ENCODE measurements around the gene NUDT10. TPM values are rescaled to one million over a fixed set of nuclear protein-coding genes. Genes with fewer than 3 reads are reported as not detected.

Gene NUDT10
- total RNA-seq, 1 donor from 2014 or later = 31.3 TPM

- Mint-ChIP-seq H3K9me3 (peaks cover 5% of the 10 kb centered on the region), H3K4me3 (no peak overlapping the region), H3K36me3 (no peaks in the 10 kb centered on the region), H3K4me1 (peaks cover 19% of the 10 kb centered on the region), H3K27me3 (ENCODE audit: insufficient read depth, low read depth) (peaks cover 2% of the 10 kb centered on the region), H3K27ac (no peak overlapping the region)
- H3K9me3 ChIP-seq (ENCODE audit: low read depth) = no peaks in the 10 kb centered on the region
- no peak overlapping the region for H3K4me3 ChIP-seq
- no peaks in the 10 kb centered on the region for H3K27me3 ChIP-seq
- no peak for TF ChIP-seq EZH2phosphoT487 (IDR thresholded peaks at IDR 0.05)
- TF ChIP-seq CTCF (IDR thresholded peaks at IDR 0.05) = peak; percentile 60
- H3K36me3 ChIP-seq = no peaks in the 10 kb centered on the region
- H3K27ac ChIP-seq = no peak overlapping the region
- DNase-seq (ENCODE audit: low spot score) = peak; percentile 71
- H3K4me1 ChIP-seq = no peaks in the 10 kb centered on the region
- H3K4me2 ChIP-seq = no peak overlapping the region
- H3K9ac ChIP-seq = no peak overlapping the region
- peaks cover 12% of the 10 kb centered on the region for H3K79me2 ChIP-seq (ENCODE audit: low read depth)
- no peaks in the 10 kb centered on the region for H3F3A ChIP-seq (ENCODE audit: low read depth)
- H2AFZ ChIP-seq (replicated peaks) = no peak overlapping the region
- H4K20me1 ChIP-seq (ENCODE audit: low read depth) = no peaks in the 10 kb centered on the region
Measured at GRCh38 chrX:51336584-51336983, 4.0 kb downstream of the NUDT10 start.

GRCh38 chrX:51361251-51361650 lies 28.6 kb downstream of the NUDT10 start:
- Mint-ChIP-seq H3K9me3 (peaks cover 20% of the 10 kb centered on the region), H3K27ac (no peak overlapping the region), H3K4me1 (no peaks in the 10 kb centered on the region), H3K27me3 (ENCODE audit: insufficient read depth, low read depth) (peaks cover 7% of the 10 kb centered on the region), H3K36me3 (no peaks in the 10 kb centered on the region), H3K4me3 (no peak overlapping the region)
- H3K27ac ChIP-seq = no peak overlapping the region
- H3K4me2 ChIP-seq = no peak overlapping the region
- no peaks in the 10 kb centered on the region for H3K27me3 ChIP-seq
- H3K36me3 ChIP-seq = no peaks in the 10 kb centered on the region
- H4K20me1 ChIP-seq (ENCODE audit: low read depth) = no peaks in the 10 kb centered on the region
- H2AFZ ChIP-seq (replicated peaks) = no peak overlapping the region
- H3K9me3 ChIP-seq (ENCODE audit: low read depth) = no peaks in the 10 kb centered on the region
- H3K4me3 ChIP-seq = no peak overlapping the region
- TF ChIP-seq CTCF (IDR thresholded peaks at IDR 0.05) (no peak), EZH2 (IDR thresholded peaks at IDR 0.05) (no peak), EZH2phosphoT487 (IDR thresholded peaks at IDR 0.05) (no peak)
- no peaks in the 10 kb centered on the region for H3F3A ChIP-seq (ENCODE audit: low read depth)
- H3K4me1 ChIP-seq = no peaks in the 10 kb centered on the region
- DNase-seq (ENCODE audit: low spot score) = peak; percentile 51
- H3K79me2 ChIP-seq (ENCODE audit: low read depth) = no peaks in the 10 kb centered on the region
- H3K9ac ChIP-seq = no peak overlapping the region

GRCh38 chrX:51376672-51377071 lies 44.0 kb downstream of the NUDT10 start:
- Histone ChIP-seq H3K27ac (no peak overlapping the region), H3K9ac (no peak overlapping the region), H3K4me2 (no peak overlapping the region), H3K4me1 (no peaks in the 10 kb centered on the region), H3F3A (ENCODE audit: low read depth) (no peaks in the 10 kb centered on the region), H2AFZ (replicated peaks) (no peak overlapping the region), H3K4me3 (no peak overlapping the region), H3K36me3 (no peaks in the 10 kb centered on the region), H4K20me1 (ENCODE audit: low read depth) (no peaks in the 10 kb centered on the region), H3K79me2 (ENCODE audit: low read depth) (no peaks in the 10 kb centered on the region), H3K9me3 (ENCODE audit: low read depth) (peaks cover 4% of the 10 kb centered on the region), H3K27me3 (no peaks in the 10 kb centered on the region)
- Mint-ChIP-seq H3K9me3 (no peaks in the 10 kb centered on the region), H3K4me1 (no peaks in the 10 kb centered on the region), H3K36me3 (no peaks in the 10 kb centered on the region), H3K27me3 (ENCODE audit: insufficient read depth, low read depth) (no peaks in the 10 kb centered on the region), H3K27ac (no peak overlapping the region), H3K4me3 (no peak overlapping the region)
- no peak for DNase-seq (ENCODE audit: low spot score)
- TF ChIP-seq EZH2phosphoT487 (IDR thresholded peaks at IDR 0.05) (no peak), CTCF (IDR thresholded peaks at IDR 0.05) (no peak), EZH2 (IDR thresholded peaks at IDR 0.05) (no peak)

Other genes starting within 250 kb of the NUDT10 start
- gene NUDT11, start 163.8 kb downstream of the NUDT10 start, total RNA-seq (ENCODE audit: low replicate concordance) = 35.7 and 58.4 TPM in 2 replicates

Measured in neural progenitor cell (in vitro differentiated cells).